Measurements from ENCODE around the gene PSMB2.

The PSMB2 gene

GRCh38 chr1:35564037-35564883, 77.1 kb downstream of the PSMB2 start:
- TF ChIP-seq ZC3H10 (CRISPR knock-in tag; IDR thresholded peaks at IDR 0.05) = no peak
- TF ChIP-seq RARB (CRISPR knock-in tag; IDR thresholded peaks at IDR 0.05) = no peak
- TF ChIP-seq PPARA (CRISPR knock-in tag; IDR thresholded peaks at IDR 0.05; ENCODE audit: borderline replicate concordance) = no peak
- no peak for TF ChIP-seq ZFP3 (CRISPR knock-in tag; IDR thresholded peaks at IDR 0.05)
- no peak for TF ChIP-seq BACH2 (CRISPR knock-in tag; IDR thresholded peaks at IDR 0.05; ENCODE audit: borderline replicate concordance)
- peak; percentile 78 for ATAC-seq

- ATAC-seq = no peak
- TF ChIP-seq TSHZ2 (CRISPR knock-in tag; IDR thresholded peaks at IDR 0.05) (no peak), RARB (CRISPR knock-in tag; IDR thresholded peaks at IDR 0.05) (no peak), CREB5 (CRISPR knock-in tag; IDR thresholded peaks at IDR 0.05; ENCODE audit: low read depth) (no peak), ZC3H10 (CRISPR knock-in tag; IDR thresholded peaks at IDR 0.05) (no peak), GLIS3 (CRISPR knock-in tag; IDR thresholded peaks at IDR 0.05) (no peak), ISL1 (CRISPR knock-in tag; IDR thresholded peaks at IDR 0.05) (no peak), TCF4 (CRISPR knock-in tag; IDR thresholded peaks at IDR 0.05; ENCODE audit: borderline replicate concordance) (no peak)
Measured at GRCh38 chr1:35563166-35563565, 78.2 kb downstream of the PSMB2 start.

GRCh38 chr1:35561972-35562680, 79.2 kb downstream of the PSMB2 start:
- TF ChIP-seq BACH2 (CRISPR knock-in tag; IDR thresholded peaks at IDR 0.05; ENCODE audit: borderline replicate concordance) = no peak
- no peak for TF ChIP-seq SNAI2 (CRISPR knock-in tag; IDR thresholded peaks at IDR 0.05)
- ATAC-seq = no peak

GRCh38 chr1:35561297-35561971, 79.9 kb downstream of the PSMB2 start:
- no peak for TF ChIP-seq BACH2 (CRISPR knock-in tag; IDR thresholded peaks at IDR 0.05; ENCODE audit: borderline replicate concordance)
- TF ChIP-seq ZNF565 (CRISPR knock-in tag; conservative IDR thresholded peaks at IDR 0.05; ENCODE audit: low read depth) = no peak
- TF ChIP-seq TSHZ2 (CRISPR knock-in tag; IDR thresholded peaks at IDR 0.05) = no peak
- no peak for TF ChIP-seq ZFP30 (CRISPR knock-in tag; IDR thresholded peaks at IDR 0.05)
- no peak for TF ChIP-seq CSDC2 (CRISPR knock-in tag; IDR thresholded peaks at IDR 0.05)
- no peak for TF ChIP-seq OSR1 (CRISPR knock-in tag; IDR thresholded peaks at IDR 0.05)
- no peak for TF ChIP-seq CREB5 (CRISPR knock-in tag; IDR thresholded peaks at IDR 0.05; ENCODE audit: low read depth)
- TF ChIP-seq PPARA (CRISPR knock-in tag; IDR thresholded peaks at IDR 0.05; ENCODE audit: borderline replicate concordance) = no peak
- no peak for TF ChIP-seq ESRRG (CRISPR knock-in tag; IDR thresholded peaks at IDR 0.05)
- TF ChIP-seq ZFP3 (CRISPR knock-in tag; IDR thresholded peaks at IDR 0.05) = no peak
- TF ChIP-seq PATZ1 (CRISPR knock-in tag; IDR thresholded peaks at IDR 0.05; ENCODE audit: borderline replicate concordance) = no peak
- no peak for TF ChIP-seq GLIS3 (CRISPR knock-in tag; IDR thresholded peaks at IDR 0.05)
- TF ChIP-seq SNAI2 (CRISPR knock-in tag; IDR thresholded peaks at IDR 0.05) = no peak
- TF ChIP-seq CSRNP3 (CRISPR knock-in tag; IDR thresholded peaks at IDR 0.05) = no peak
- TF ChIP-seq TCF4 (CRISPR knock-in tag; IDR thresholded peaks at IDR 0.05; ENCODE audit: borderline replicate concordance) = no peak
- no peak for TF ChIP-seq ZNF70 (CRISPR knock-in tag; IDR thresholded peaks at IDR 0.05)
- no peak for TF ChIP-seq ARNTL (CRISPR knock-in tag; IDR thresholded peaks at IDR 0.05; ENCODE audit: borderline replicate concordance, low read depth)
- ATAC-seq = no peak

Measured in SK-N-SH treated with all-trans-retinoic acid at 6 μM for 48 hours (cell line).